H1 (cell line): ENCODE measurements around the gene PDGFB. TPM values are rescaled to one million over a fixed set of nuclear protein-coding genes. Genes with fewer than 3 reads are reported as not detected.

Experiments
- CTCF ChIA-PET: fragments of 300-600 bp; sonication (Branson Sonifier 250); formaldehyde crosslinking; loops from one replicate; lab custom pipeline; 2021; ENCODE audit not compliant: partially characterized antibody; lab: Charles Lee
- POLR2A ChIA-PET: fragments of 300-600 bp; sonication (Branson Sonifier 250); formaldehyde crosslinking; loops from one replicate; lab custom pipeline; 2021; ENCODE audit warnings: inconsistent platforms; ENCODE audit not compliant: partially characterized antibody; lab: Charles Lee
- DNase-seq, 2 experiments: peaks; one replicate each; pipeline versions ENCODE4 v3.0.0 to v3.0.0-alpha.2; 2010 to 2022; ENCODE audit warnings: low spot score in 2 of 2, low read depth in 1 of 2, mixed read lengths in 1 of 2
- FAIRE-seq: peaks from 2 replicates; lab custom pipeline; 2011; peaks lifted over from hg19 to GRCh38; lab: Jason Lieb, UNC
- H2AFZ ChIP-seq: 2 replicates; pipeline ENCODE4 v1.8.1; 2012; ENCODE audit warnings: low read length, inconsistent platforms
- H2AK5ac ChIP-seq: 2 replicates; pipeline ENCODE4 v1.6.1; 2013; ENCODE audit warnings: low read depth, low read length
- H2BK120ac ChIP-seq: replicated peaks from 2 replicates; pipeline ENCODE3; 2013; ENCODE audit warnings: low read depth, low read length, inconsistent platforms
- H2BK12ac ChIP-seq: 2 replicates; pipeline ENCODE4 v1.6.1; 2013; ENCODE audit warnings: low read depth, low read length
- H2BK15ac ChIP-seq: 2 replicates; pipeline ENCODE4 v1.6.1; 2013; ENCODE audit warnings: low read length
- H2BK20ac ChIP-seq: 2 replicates; pipeline ENCODE4 v1.6.1; 2013; ENCODE audit warnings: low read length
- H2BK5ac ChIP-seq: 2 replicates; pipeline ENCODE4 v1.6.1; 2013; ENCODE audit warnings: low read depth, low read length
- H3K14ac ChIP-seq: 2 replicates; pipeline ENCODE4 v1.6.1; 2013; ENCODE audit warnings: inconsistent platforms; ENCODE audit not compliant: insufficient read length
- H3K18ac ChIP-seq: 2 replicates; pipeline ENCODE4 v1.6.1; 2013; ENCODE audit warnings: low read length; ENCODE audit errors: extremely low read depth
- H3K23ac ChIP-seq: 2 replicates; pipeline ENCODE4 v1.6.1; 2013; ENCODE audit warnings: inconsistent platforms; ENCODE audit not compliant: insufficient read length
- H3K23me2 ChIP-seq: 2 replicates; pipeline ENCODE4 v1.6.1; 2013; ENCODE audit warnings: low read depth, low read length
- H3K27ac ChIP-seq: 2 replicates; pipeline ENCODE4 v1.6.1; 2011; ENCODE audit warnings: low read depth, low read length, inconsistent platforms
- H3K27me3 ChIP-seq, 4 experiments: replicated peaks in 1 of 4; 1 replicate in 1 of 4; 2 replicates in 3 of 4; pipeline versions ENCODE4 v1.6.1 to v1.8.1; 2011 to 2013; ENCODE audit warnings: low read length in 3 of 4, mild to moderate bottlenecking in 3 of 4, inconsistent platforms in 2 of 4, mixed read lengths in 2 of 4, moderate library complexity in 1 of 4; ENCODE audit not compliant: control insufficient read depth in 3 of 4, insufficient read depth in 3 of 4; ENCODE audit errors: extremely low read depth in 1 of 4
- H3K36me3 ChIP-seq, 4 experiments: 2 replicates each; pipeline versions ENCODE4 v1.6.1 to v1.8.1; 2011 to 2013; ENCODE audit warnings: mild to moderate bottlenecking in 4 of 4, low read length in 3 of 4, moderate library complexity in 2 of 4, control low read depth in 1 of 4, inconsistent platforms in 1 of 4; ENCODE audit not compliant: insufficient read depth in 4 of 4, control insufficient read depth in 2 of 4
- H3K4ac ChIP-seq: replicated peaks from 2 replicates; pipeline ENCODE3; 2013; ENCODE audit warnings: low read length, low read depth, mixed read lengths, inconsistent platforms; ENCODE audit not compliant: insufficient read length
- H3K4me1 ChIP-seq, 4 experiments: replicated peaks in 1 of 4; 1 replicate in 1 of 4; 2 replicates in 3 of 4; pipeline versions ENCODE4 v1.6.1 to v1.8.1; 2011 to 2013; ENCODE audit warnings: low read length in 3 of 4, inconsistent platforms in 2 of 4, mixed read lengths in 1 of 4; ENCODE audit not compliant: insufficient read depth in 4 of 4, control insufficient read depth in 3 of 4
- H3K4me2 ChIP-seq, 2 experiments: 2 replicates each; pipeline versions ENCODE4 v1.6.1 to v1.8.1; 2011 to 2013; ENCODE audit warnings: low read depth in 2 of 2, low read length in 2 of 2, control low read depth in 1 of 2, inconsistent platforms in 1 of 2, mild to moderate bottlenecking in 1 of 2; ENCODE audit not compliant: insufficient read depth in 1 of 2
- H3K4me3 ChIP-seq, 4 experiments: fragments of 200-600, 300-600 bp in 1 of 4; sonication (generic), shearing (Covaris generic), sonication (Bioruptor Twin) in 1 of 4; 2 replicates each; pipeline versions ENCODE4 v1.5.1 to v1.8.1; 2011 to 2016; ENCODE audit warnings: low read length in 4 of 4, low read depth in 3 of 4, control low read depth in 2 of 4, inconsistent platforms in 2 of 4, mild to moderate bottlenecking in 2 of 4, mixed read lengths in 1 of 4, moderate library complexity in 1 of 4; ENCODE audit not compliant: insufficient read depth in 2 of 4; ENCODE audit errors: extremely low read depth in 1 of 4
- H3K56ac ChIP-seq: replicated peaks from 2 replicates; pipeline ENCODE3; 2013; ENCODE audit warnings: low read depth, mild to moderate bottlenecking, mixed read lengths, low read length, inconsistent platforms; ENCODE audit not compliant: insufficient read length
- H3K79me1 ChIP-seq: 2 replicates; pipeline ENCODE4 v1.6.1; 2013; ENCODE audit warnings: low read depth, low read length, control low read depth
- H3K79me2 ChIP-seq, 2 experiments: 2 replicates each; pipeline versions ENCODE4 v1.6.1 to v1.8.1; 2012 to 2013; ENCODE audit warnings: low read length in 2 of 2, mild to moderate bottlenecking in 2 of 2, inconsistent platforms in 1 of 2; ENCODE audit not compliant: insufficient read depth in 2 of 2, control insufficient read depth in 1 of 2
- H3K9ac ChIP-seq, 4 experiments: replicated peaks in 1 of 4; 1 replicate in 1 of 4; 2 replicates in 3 of 4; pipeline versions ENCODE4 v1.6.1 to v1.8.1; 2011 to 2013; ENCODE audit warnings: low read depth in 3 of 4, low read length in 3 of 4, control low read depth in 2 of 4, mild to moderate bottlenecking in 2 of 4, moderate library complexity in 2 of 4, inconsistent platforms in 1 of 4; ENCODE audit errors: extremely low read depth in 1 of 4
- H3K9me3 ChIP-seq, 2 experiments: 2 replicates each; pipeline versions ENCODE4 v1.6.1 to v1.8.1; 2012 to 2013; ENCODE audit warnings: mild to moderate bottlenecking in 2 of 2, moderate library complexity in 2 of 2, control low read depth in 1 of 2, inconsistent platforms in 1 of 2, low read depth in 1 of 2, low read length in 1 of 2, mixed read lengths in 1 of 2; ENCODE audit not compliant: insufficient read depth in 2 of 2
- H4K20me1 ChIP-seq, 2 experiments: replicated peaks in 1 of 2; 2 replicates each; pipeline versions ENCODE3 to v1.8.1; 2011 to 2013; ENCODE audit warnings: inconsistent platforms in 2 of 2, low read length in 2 of 2, mild to moderate bottlenecking in 1 of 2; ENCODE audit not compliant: insufficient read depth in 2 of 2, control insufficient read depth in 1 of 2
- H4K5ac ChIP-seq: 2 replicates; pipeline ENCODE4 v1.6.1; 2013; ENCODE audit warnings: low read length, low read depth, mixed read lengths, inconsistent platforms; ENCODE audit not compliant: insufficient read length
- H4K8ac ChIP-seq: 2 replicates; pipeline ENCODE4 v1.8.0; 2013; ENCODE audit warnings: mild to moderate bottlenecking, moderate library complexity, low read length, inconsistent platforms; ENCODE audit not compliant: insufficient read depth; ENCODE audit errors: extremely low read depth
- H4K91ac ChIP-seq: replicated peaks from 2 replicates; pipeline ENCODE3; 2013; ENCODE audit warnings: low read length, mixed read lengths, inconsistent platforms; ENCODE audit not compliant: insufficient read length
- MAFK ChIP-seq: IDR thresholded peaks from 2 replicates; pipeline ENCODE4 v1.6.1; 2012; ENCODE audit warnings: low read depth, mild to moderate bottlenecking, improper control_type of control experiment, low read length
- TAF1 ChIP-seq: IDR thresholded peaks from 2 replicates; pipeline ENCODE4 v1.6.1; 2011; ENCODE audit warnings: mild to moderate bottlenecking, low read depth, low read length
- WGBS, 2 experiments: shearing (Covaris generic) in 1 of 2; methylation state at CpG; one replicate each; pipeline versions ENCODE4 v1.1.6 to v1.1.7; 2013 to 2015; ENCODE audit warnings: low lambda C conversion rate in 2 of 2, mixed read lengths in 2 of 2, inconsistent platforms in 1 of 2, low coverage in 1 of 2, missing lambda C conversion rate in 1 of 2; ENCODE audit not compliant: insufficient replicate concordance in 2 of 2, insufficient coverage in 1 of 2, insufficient read length in 1 of 2; ENCODE audit errors: extremely low coverage in 1 of 2, missing lambda C conversion rate in 1 of 2; 5-methylcytosine and 5-hydroxymethylcytosine counted together
- polyA plus RNA-seq, 7 experiments: library from polyadenylated mRNA; depleted of rRNA in 3 of 7; stranded (reverse) in 5 of 7; unstranded in 2 of 7; fragments of >200 nt in 5 of 7; fragments of 200-250 nt in 2 of 7; gene quantifications; 1 replicate in 5 of 7; 2 replicates in 1 of 7; 4 replicates in 1 of 7; pipeline versions ENCODE4 v1.2.1 to v1.2.3, GENCODE V29; 2011 to 2013; ENCODE audit warnings: missing spikeins in 2 of 7, mixed read lengths in 2 of 7
- total RNA-seq: library from RNA; stranded (reverse); fragmentation: NEBNext Ultra II Directional; extraction: Animal tissue kit (Norgen Biotek cat#: 25700); gene quantifications from 2 replicates; pipeline ENCODE4 v1.2.1, GENCODE V29; 2021

PDGFB gene
- total and polyA plus RNA-seq, 2 of the 8 experiments (the other 6 are each of a cell fraction or from before 2014, with no cell fraction given) = 3.9 to 8.5 TPM

DNA sequence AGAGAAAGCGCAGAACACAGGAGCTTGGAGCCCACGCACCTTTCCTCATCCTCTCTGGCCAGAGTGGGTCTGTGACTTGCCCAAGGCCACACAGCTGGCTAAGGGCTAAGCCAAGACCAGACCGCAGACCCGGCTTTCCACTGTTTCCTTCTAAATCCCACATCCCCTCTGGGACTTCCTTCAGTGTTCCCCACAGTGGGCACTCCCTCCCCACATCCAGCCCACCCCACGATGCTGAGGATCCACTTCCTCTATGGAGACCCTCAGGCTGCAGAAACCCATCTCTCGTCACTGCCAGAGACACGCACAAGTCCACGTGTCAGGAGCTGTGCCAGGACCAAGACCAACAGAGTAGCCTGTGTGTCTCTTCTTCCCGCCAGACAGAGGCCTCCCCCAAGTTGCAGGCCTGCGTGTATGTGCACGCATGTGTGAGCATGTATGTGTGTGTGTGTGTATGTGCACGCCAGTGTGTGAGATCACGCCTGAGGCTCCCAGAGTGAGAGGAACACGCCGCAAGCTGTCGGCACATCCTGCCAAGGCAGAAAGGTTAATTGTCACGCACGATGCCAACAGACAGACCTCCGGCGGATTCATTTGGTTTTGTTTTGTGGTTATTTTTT, 21.6 kb downstream of the PDGFB start:
- no peak overlapping the region for H3K56ac ChIP-seq
- H2BK15ac ChIP-seq = 0 out of 2 replicates have a peak overlapping the region, but pooled peaks have one; percentile 61
- H3K4me3 ChIP-seq = no peak overlapping the region
- H3K27me3 ChIP-seq = no peaks in the 10 kb centered on the region; a peak in 1 of 7 replicates
- CTCF ChIA-PET = interaction anchor here (1.4 to 2.5 kb wide), 5 partner anchors 8 to 81 kb away, joined by 3 to 10 read pairs (median 8); no protein-coding TSS in a partner anchor
- no peak overlapping the region for H3K4ac ChIP-seq
- H2AFZ ChIP-seq = no peak overlapping the region
- H3K9ac ChIP-seq = no peak overlapping the region
- no peak overlapping the region for H3K4me2 ChIP-seq
- peak overlapping the region; percentile 32; the same call in 1 of the 2 replicates for H3K18ac ChIP-seq
- H2AK5ac ChIP-seq = peak overlapping the region; percentile 95
- H3K9me3 ChIP-seq = no peaks in the 10 kb centered on the region
- H3K23ac ChIP-seq = no peak overlapping the region
- H3K79me2 ChIP-seq = no peaks in the 10 kb centered on the region
- WGBS, 2 experiments = 90% methylated on average over 20 of the region's 20 CpGs; no CpG with 5 or more reads in 1 of the 2 experiments
- POLR2A ChIA-PET = interaction anchor here (1.0 to 2.7 kb wide), 7 partner anchors 8 to 89 kb away, joined by 3 to 12 read pairs (median 4); no protein-coding TSS in a partner anchor
- H3K23me2 ChIP-seq = peaks cover 8% of the 10 kb centered on the region; the same call in 1 of the 2 replicates
- TF ChIP-seq MAFK (no peak), TAF1 (no peak)
- peak overlapping the region; percentile 48 for H4K8ac ChIP-seq
- peak overlapping the region; percentile 91 for H4K91ac ChIP-seq
- H2BK120ac ChIP-seq = no peak overlapping the region
- H4K5ac ChIP-seq = no peak overlapping the region
- H3K36me3 ChIP-seq = no peaks in the 10 kb centered on the region
- no peaks in the 10 kb centered on the region for H3K79me1 ChIP-seq
- H2BK5ac ChIP-seq = peak overlapping the region; percentile 77
- DNase-seq = no peak
- H3K27ac ChIP-seq = no peak overlapping the region
- H2BK20ac ChIP-seq = peak overlapping the region; percentile 80; the same call in 1 of the 2 replicates
- no peak for FAIRE-seq
- no peak overlapping the region for H3K14ac ChIP-seq
- no peaks in the 10 kb centered on the region for H4K20me1 ChIP-seq
- peaks cover 0 to 2% (median under 1%) of the 10 kb centered on the region in 4 experiments; a peak in 2 of 7 replicates for H3K4me1 ChIP-seq
- H2BK12ac ChIP-seq = peak overlapping the region; percentile 68; the same call in 1 of the 2 replicates
